SW480 (cell line): ENCODE results near the gene GDPGP1.

ENCODE experiments used
- DNase-seq: peaks from one replicate; pipeline ENCODE4 v3.0.0-alpha.2; 2016; ENCODE audit warnings: low spot score

The GDPGP1 gene

DNA sequence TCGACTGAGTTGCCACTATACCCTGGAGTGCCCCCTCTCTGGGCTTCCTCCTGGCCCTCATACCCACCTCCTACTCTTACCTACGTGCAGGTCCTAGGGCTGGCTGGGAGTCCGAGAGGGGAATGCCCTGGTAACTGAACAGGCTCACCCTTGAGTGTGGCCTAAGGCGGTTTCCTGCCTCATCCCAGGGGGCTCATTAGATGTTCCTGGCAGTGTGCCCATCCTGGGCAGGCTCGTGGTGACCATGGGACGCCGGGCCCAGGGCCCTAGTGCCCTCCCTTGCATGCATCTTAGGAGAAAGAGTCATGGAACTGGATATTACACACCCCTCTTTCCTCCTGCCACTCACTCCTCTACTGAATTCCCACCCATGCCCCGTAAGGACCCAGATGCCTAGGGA is 30.1 kb upstream of the GDPGP1 start:
- DNase-seq, result no peak

DNA sequence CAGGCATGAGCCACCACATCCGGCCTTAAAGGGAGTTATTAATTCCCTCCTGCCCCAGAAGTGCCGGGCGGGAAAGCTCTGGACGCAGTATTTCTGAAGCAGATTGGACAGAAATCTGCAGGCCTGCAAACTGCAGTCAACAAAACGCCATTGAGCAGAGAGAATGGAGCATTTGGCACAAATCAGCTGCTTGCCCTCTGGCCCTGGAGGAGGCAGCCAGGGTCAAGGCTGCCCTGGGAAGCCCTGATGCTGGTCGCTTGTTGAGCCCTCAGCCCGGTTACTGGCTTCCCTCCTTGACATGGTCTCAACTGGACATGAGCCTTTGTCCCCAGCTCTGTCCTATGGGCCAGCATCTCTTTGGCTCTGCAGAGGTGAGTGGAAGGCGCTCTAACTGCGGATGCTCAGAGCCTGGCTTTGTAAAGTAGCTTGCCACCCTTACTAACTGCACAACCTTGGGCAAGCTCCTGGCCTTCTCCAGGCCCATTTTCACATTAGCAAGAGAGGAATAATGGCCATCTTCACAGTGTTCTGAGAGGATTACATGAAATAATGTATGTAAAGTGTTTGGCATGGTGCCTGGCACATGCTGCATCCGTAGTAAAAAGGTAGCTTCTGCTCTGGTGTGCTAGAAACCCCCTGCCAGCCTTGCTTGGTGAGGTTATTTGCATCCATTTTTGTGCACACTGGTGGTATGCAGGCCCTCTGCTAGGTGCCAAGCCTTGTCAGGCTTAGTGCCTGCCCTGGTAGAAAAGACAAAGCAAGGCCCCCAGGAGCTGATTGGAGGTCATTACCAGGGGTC is 28.8 kb upstream of the GDPGP1 start:
- DNase-seq, result no peak

DNA sequence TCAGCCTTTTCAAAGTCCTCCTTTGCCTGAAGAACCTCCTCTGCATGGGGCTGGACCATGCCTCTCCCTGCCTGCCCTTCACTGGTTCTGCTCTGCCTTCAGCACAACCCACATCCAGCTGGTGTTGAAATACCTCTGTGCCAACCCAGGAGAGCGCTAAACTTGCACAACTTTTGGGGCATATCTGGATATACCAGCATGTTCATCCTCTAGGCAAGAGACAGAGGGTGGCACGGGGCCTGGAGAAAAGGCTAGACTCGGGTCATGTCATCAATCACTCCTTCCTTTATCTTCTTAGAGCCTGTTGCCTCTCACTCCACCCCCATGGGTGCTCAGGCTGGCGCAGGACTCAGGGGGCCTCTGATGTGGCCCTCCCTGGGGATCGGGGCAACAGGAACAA is 28.1 kb upstream of the GDPGP1 start:
- no peak for DNase-seq

DNA sequence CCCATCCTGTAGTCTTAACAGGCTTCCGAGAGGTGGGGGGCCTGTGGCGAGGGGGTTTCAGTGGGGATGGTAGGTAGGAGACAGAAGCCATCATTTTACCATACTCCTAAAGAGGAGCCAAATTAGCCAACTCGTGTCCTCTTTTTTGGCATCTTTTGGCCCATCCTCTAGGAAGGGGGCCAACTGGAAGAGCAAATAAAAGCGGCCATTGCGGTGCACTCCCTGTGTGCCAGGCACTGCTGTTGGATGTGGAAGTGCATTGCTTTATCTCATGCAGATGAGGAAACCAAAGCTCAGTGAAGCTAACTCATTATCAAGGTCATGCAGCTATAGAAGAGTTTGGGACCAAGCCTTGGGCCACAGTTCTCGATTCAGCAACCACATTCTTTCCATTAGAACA is 26.8 kb upstream of the GDPGP1 start:
- no peak for DNase-seq

DNA sequence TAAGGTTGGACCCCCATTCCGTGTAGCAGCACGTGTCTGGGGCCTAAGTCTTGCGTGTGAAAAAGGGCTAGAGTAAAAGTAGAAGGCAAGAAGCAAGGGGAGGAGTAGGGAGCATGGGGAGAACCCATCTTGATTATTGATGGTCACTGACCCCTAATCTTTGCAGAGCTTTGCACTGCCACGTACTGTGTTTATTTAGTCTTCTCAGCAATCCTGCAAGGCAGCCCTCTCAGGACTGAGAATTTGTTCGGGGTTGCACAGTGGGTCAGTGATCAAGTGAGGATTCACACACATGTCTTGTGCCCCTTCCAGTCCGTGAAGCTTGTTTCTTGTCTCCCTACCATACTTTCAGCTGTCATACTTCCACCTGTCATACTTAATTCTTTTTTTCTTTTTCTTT is 25.7 kb upstream of the GDPGP1 start:
- no peak for DNase-seq

DNA sequence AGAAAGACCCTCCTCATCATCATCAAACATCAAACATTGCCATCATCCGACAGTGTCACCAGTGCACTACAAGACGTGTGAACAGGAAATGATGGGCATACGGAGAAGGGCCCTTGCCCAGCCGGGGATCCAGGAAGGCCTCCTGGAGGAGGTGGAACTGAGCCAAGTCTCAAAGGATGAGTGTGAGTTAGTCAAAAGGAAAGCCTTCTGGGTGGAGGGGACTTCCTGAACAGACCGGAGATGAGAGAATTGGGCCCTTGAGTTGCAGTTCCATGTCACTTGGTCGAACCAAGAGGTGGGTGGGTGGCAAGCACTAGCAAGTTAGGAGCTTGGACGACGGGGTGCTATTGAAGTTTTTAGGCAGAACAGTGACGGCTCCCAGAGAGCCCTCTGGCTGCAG is 24.4 kb upstream of the GDPGP1 start:
- DNase-seq, result no peak

DNA sequence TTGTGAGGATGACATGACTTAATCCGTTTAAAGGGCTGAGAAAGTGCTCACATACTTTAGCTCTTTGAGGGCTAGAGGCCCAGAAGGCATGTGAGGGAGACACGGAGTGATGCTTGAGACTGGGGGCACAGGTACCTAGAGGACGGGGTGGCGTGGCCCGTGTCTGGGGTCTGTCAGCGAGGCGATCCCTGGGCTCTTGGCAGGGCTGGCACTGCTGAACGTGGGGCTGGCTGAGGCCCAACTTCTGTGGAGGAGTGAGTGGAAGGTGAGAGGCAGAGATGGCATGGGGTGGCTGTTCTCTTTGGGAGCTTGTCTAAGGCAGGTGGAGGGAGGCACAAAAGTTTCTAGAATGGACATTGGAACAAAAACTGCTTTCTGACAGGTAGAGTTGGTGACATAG is 23.4 kb upstream of the GDPGP1 start:
- no peak for DNase-seq

DNA sequence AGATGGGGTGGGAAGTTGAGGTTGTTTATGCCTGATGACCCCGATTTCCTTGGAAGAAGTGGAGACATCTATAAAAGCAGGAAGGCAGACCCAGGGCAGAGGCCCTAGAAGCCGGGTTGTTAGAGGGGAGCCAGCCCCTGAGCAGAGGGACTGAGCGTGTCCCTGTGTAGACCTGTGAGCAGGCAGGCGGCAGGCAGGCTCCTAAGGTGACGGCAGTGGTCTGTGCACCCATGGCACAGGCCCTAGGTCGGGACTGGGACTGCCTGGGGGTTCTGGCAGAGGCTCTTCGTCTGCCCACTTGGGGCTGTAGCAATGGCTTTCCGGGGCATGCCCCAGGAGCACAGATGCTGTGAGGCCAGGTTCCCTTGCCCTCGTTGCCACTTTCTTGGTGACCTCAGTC is 23.0 kb upstream of the GDPGP1 start:
- no peak for DNase-seq

DNA sequence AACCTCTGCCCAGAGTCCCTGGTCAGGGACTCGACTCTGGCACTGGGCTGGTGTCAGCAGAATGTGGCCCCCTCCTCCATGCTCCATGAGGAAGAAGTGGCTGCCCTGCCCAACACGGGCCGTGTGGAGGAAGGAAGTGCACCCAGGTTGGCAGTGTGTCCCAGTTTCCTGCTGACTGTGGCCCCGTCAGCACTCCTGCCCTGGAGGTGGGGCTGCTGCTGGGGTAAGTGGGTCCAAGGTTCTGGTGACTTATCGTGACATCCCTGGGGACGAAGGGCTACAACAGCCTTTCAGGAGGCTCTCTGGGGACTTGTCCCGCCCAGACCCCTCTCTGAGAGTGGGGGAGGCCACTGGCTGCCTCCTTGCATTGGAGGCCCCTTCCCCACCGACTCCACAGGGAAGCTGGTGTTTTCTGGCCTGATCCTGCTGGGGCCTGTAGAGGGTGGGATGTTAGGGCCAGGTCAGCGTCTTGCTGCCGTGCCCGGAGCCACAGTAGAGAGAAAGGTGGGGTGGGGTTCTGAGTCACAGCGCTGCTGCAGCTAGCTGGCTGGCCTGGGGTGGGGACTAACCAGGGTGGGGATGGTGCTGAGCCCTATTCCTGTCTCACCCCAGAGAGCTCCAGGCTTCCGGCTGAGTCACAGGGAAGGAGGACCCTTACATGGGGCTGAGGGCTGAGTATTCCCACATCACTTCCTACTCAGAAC is 22.4 kb upstream of the GDPGP1 start:
- peak; percentile 79 for DNase-seq

DNA sequence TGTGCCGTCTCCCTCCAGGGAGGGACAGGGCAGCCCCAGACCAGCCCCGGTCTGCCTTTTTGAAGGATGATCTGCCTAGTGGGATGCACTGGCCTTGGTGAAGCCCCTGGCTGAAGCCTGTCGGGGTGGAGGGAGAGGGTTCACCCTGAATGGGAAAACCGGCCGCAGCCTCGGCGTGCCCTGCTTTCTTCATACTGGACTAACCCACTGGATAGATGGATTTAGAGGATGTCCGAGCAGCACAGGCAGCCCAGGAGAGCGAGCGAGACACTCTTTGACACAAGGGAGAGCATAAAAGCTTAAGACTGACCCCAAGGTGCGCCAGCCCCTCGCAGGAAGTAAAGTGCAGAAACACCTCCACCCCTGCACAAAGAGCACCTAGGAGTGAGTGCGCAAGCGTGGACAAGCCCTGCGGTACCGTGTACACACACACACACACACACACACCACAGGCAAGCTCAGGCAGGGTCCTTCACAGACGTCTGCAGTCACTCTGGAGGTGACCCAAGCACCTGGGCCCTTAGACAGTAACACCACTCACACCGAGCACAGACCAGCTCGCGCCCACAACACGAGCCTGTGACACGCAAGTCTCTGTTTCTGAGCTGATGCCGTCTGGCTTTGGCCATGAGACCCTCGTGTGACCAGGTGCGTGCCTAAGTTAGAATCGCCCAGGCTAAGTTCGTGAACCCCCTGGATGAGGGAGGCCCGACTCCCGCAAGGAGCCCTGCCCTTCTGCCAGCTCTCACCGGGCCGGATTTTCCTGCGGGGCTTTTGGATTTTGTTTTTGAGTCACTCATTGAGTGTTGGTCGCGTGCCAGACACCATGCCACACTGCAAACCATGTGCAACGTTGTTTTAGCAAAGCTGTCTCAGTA is 21.5 kb upstream of the GDPGP1 start:
- DNase-seq, result no peak

DNA sequence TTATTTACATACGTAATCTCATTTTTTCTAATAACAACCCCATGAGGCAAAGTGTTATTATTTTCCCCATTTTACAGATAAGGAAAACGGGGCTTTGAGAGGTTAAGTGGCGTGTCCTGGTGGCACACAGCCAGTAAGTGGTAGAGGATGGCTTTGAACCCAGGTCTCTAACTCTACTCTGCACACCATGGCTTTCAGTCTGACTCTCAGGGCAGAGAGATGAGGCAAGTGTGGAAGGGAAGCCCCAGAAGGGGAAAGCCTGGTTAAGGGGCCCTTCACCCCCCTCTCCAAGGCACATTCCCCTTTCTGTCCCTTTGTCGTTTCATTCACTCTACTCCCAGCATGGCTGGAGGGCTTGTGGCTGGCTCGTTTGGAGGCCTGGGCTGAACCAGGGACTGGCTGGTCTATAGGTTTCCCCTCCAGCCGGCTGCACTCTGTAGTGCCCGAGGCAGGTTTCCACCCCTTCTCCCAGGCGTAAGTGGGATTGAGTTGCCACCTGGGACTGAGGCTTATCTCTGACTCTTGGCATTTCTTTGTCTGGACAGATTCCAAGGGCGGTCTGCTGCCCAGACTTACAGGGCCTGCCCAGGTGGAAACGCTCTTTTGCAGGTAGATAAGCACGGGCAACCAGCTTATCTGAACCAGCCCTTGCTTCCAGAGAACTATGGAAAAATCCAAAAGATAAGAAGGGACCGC is 20.7 kb upstream of the GDPGP1 start:
- DNase-seq, result no peak

DNA sequence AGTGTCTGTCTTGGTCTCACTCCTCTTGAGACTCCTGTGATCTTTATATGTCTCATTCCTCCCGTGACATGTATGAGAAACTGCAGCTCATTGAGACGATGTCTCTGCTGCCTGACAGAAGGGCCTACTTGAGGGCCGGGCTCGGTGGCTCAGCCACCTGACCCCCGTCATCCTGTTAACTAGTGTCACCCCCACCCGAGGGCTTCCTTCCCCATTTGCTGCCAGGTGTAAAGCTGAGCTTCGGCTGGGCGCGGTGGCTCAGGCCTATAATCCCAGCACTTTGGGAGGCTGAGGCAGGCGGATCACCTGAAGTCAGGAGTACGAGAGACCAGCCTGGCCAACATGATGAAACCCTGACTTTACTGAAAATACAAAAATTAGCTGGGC is 20.2 kb upstream of the GDPGP1 start:
- DNase-seq, result no peak

DNA sequence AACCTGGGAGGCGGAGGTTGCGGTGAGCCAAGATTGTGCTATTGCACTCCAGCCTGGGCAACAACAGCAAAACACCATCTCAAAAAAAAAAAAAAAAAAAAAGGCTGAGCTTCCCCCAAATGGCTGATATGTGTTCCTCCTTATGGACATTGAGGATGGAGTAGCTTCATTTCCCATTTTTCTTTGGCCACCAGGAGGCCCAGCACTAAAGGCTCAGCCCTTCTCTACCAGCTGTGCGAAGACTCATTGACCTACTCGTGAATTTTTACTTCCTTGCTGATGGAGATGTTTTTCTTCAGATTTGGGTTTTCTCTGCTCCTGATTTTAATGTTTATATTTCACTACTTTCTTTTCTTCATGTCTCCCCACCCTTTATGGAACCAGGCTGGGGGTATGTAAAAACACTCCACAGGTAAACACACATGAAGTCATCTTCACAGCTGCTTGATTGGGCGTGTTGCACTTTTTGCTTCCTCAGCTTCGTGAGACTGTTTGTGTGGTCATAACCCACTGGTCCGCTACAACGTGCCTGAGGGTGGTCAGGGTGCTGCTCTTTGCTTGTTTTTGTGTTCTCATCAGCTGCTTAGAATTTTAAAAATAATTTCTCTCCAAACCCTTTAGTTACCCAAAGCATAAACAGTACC is 19.3 kb upstream of the GDPGP1 start:
- no peak for DNase-seq

DNA sequence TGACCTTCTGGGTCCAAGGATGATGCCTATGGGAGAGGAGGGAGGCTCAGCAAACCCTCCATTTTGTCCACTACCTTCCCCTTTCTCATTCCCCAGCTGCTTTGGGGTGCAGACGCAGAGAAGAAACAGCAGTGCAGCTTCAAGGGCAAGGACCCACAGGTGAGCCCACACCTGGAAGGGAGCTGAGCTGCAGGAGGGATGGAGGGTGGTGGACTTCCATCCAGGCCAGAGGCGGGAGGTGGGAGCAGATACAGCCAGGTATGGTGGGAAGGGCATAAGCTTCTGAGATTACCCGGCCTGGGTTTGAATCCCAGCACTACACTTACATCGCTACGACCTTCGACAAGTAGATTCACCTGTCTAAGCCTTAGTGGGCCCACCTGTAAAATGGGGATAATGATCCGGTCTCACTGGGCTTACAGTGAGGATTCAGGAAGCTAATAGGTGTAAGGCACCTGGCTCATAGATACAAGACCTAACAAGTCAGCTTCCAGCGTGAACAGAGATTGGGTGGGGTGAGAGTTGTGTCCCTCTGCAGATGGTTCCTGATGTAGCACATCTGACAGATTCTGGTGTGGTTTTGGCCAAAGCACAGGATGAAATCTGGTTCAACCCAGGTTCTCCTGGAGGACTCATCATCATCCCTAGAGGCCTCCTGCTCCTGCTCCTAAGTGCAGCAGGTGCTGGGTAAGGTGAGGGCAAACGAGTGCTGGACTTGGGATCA is 16.2 kb upstream of the GDPGP1 start:
- no peak for DNase-seq

DNA sequence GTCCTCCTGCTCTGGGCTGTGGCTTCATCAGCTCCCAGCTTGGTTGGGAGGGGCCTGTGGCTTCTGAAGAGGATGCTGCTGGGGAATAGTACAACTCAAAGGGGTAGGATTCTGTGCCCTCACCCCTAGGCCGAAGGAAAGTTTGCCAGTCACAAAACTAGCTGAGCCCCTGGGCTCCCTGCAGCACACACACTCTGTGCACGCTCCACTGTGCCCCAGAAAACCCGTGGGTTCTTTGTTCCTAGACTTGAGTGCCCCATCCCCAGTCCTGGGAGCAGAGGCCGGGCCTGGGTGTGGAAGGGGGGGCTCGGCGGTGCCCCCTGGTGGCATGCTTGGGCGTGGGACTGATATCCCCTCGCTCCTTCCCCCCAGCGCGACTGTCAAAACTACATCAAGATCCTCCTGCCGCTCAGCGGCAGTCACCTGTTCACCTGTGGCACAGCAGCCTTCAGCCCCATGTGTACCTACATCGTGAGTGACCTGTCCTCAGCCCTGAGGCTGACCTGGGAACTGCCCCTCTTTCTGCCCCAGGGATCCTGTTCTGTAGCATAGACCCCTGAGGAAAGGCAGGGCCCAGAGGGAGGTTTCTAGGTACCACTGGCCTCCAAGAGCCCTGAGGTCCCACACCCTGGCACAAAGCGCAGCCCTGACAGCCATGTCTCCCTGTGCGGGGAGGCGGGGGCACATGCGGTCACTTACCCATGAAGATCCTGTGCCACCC is 14.4 kb upstream of the GDPGP1 start:
- no peak for DNase-seq

DNA sequence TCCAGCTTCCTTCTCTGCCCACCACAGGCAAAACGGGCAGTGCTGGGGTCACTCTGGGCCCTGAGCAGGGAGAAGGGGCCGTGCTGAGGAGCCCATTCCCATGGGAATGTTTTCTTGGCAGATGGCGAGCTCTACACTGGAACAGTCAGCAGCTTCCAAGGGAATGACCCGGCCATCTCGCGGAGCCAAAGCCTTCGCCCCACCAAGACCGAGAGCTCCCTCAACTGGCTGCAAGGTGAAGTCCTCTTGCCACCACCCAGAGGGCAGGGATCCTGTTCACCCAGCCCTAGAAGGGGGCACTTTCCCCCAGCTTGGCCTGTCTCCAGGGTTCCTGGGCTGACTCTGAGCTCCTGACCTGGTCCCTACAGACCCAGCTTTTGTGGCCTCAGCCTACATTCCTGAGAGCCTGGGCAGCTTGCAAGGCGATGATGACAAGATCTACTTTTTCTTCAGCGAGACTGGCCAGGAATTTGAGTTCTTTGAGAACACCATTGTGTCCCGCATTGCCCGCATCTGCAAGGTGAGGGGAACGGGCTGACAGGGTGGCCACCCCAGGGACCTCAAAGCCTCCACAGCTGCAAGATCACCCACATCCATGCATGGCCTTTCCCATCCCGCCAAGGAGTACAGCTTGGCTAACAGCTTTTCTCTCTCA is 12.6 kb upstream of the GDPGP1 start:
- DNase-seq, result peak; percentile 75

DNA sequence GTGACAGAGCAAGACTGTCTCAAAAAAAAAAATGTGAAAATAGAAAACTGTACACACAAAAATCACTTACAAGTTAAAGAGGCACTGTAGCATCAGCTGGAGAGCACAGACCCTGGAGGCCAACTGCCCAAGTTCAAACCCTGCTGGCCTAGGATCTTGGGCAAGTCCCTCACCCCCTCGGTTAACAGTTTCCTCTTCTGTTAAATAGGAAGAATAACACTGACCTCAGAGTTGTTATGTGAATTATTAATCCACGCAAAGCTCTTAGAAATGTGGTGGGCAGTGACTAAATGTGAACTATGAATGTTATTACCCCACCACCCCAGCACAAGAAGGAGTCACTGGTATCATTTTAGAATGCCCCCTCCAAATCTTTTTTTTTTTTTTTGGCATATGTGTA is 11.5 kb upstream of the GDPGP1 start:
- no peak for DNase-seq

DNA sequence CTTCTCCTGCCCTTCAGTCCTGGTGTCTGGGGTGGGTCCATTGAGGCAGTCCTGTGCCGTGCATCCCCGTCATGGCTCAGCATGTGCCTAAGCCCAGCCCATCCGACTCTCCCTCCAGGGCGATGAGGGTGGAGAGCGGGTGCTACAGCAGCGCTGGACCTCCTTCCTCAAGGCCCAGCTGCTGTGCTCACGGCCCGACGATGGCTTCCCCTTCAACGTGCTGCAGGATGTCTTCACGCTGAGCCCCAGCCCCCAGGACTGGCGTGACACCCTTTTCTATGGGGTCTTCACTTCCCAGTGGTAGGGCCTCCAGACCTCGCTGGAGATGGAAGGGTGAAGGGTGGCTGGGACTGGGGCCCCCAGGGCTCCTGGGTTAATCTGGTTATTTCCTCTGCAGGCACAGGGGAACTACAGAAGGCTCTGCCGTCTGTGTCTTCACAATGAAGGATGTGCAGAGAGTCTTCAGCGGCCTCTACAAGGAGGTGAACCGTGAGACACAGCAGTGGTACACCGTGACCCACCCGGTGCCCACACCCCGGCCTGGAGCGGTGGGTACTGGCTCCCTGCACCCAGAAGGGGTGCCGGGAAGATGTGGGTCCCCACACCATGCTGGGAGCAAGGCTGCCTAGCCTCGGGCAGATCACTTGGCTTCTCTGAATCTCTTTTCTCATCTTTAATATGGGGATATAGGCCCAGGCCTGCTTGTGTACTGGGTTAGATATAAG is 10.4 kb upstream of the GDPGP1 start:
- no peak for DNase-seq

DNA sequence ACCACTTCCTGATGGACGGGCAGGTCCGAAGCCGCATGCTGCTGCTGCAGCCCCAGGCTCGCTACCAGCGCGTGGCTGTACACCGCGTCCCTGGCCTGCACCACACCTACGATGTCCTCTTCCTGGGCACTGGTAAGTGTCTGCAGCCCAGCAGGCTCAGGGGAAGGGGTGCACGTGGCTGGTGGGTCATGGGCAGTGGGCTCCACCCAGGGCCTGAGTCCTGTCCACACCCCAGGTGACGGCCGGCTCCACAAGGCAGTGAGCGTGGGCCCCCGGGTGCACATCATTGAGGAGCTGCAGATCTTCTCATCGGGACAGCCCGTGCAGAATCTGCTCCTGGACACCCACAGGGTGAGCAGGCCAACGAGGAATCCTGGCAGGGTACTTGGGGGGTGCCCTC is 9.0 kb upstream of the GDPGP1 start:
- DNase-seq, result no peak
